Measurements from ENCODE around the gene HMGCR. TPM values are rescaled to one million over a fixed set of nuclear protein-coding genes. Genes with fewer than 3 reads are reported as not detected.
"Not testable (repeated sequence)": the region's sequence is repeated elsewhere in the genome, so short reads cannot be mapped to it uniquely, and the experiment has no call there.

Gene HMGCR
- total and polyA plus RNA-seq, 9 of the 15 experiments (the other 6 are each of a cell fraction or from before 2014, with no cell fraction given) = 29.5 to 155 (median 61.5) TPM

DNA sequence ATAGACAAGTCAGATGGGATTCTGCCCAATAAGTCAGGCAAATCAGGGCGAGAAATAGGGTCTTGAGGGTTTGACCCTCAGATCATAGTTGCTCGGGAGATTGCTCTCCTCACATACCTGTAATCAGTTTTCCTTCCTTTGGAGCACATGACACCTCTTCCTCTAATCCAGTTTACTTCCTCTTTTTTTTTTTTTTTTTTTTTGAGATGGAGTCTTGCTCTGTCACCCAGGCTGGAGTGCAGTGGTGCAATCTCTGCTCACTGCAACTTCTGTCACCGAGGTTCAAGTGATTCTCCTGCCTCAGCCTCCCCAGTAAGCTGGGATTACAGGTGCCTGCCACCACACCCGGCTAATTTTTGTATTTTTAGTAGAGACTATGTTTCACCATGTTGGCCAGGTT, 17.9 kb upstream of the HMGCR start:
- peak; percentile 39; the same call in 1 of the 3 replicates for ATAC-seq
- FAIRE-seq; in situ Hi-C loops (cut with MboI); H3K36me3 ChIP-seq (ENCODE audit: control insufficient read depth, insufficient read depth, low read length); H2AFZ ChIP-seq (ENCODE audit: low read depth, low read length); H3K4me3 ChIP-seq; BruUV-seq (replicated peaks); H3K79me2 ChIP-seq (ENCODE audit: control insufficient read depth, insufficient read depth, low read length); H3K9me3 ChIP-seq (replicated peaks; ENCODE audit: control insufficient read depth, insufficient read depth, low read depth, low read length); H3K9ac ChIP-seq (ENCODE audit: insufficient read depth in 1 of 2, low read depth in 2 of 2, low read length in 2 of 2); H3K27ac ChIP-seq (ENCODE audit: extremely low read depth, low read depth, low read length); DNase-seq (ENCODE audit: extremely low read depth in 1 of 4, low spot score in 3 of 4); H4K20me1 ChIP-seq (replicated peaks; ENCODE audit: control insufficient read depth, insufficient read depth, low read length); H3K27me3 ChIP-seq (ENCODE audit: control insufficient read depth in 2 of 2, insufficient read depth in 2 of 2, low read length in 2 of 2); H3K9me1 ChIP-seq (ENCODE audit: control insufficient read depth, insufficient read depth, low read length); H3K4me2 ChIP-seq (ENCODE audit: insufficient read depth, low read length); intact Hi-C loops (cut with micrococcal nuclease); CTCF ChIA-PET (ENCODE audit: low intra/inter-chr PET ratio); TF ChIP-seq CEBPG (CRISPR knock-in tag; IDR thresholded peaks at IDR 0.05): not testable (repeated sequence)
- H3K4me1 ChIP-seq (replicated peaks in 1 of 2; ENCODE audit: control insufficient read depth in 2 of 2, insufficient read depth in 2 of 2, low read length in 2 of 2) = peaks cover 4 to 15% of the 10 kb centered on the region in 2 experiments; a peak in 4 of 5 replicates
- 7% methylated on average over 4 of the region's 4 CpGs for WGBS (ENCODE audit: insufficient coverage, low coverage, missing lambda C conversion rate)
- POLR2A ChIA-PET = interaction anchor here (1.0 to 2.0 kb wide), 3 partner anchors 10 to 18 kb away, joined by 3 to 6 read pairs (median 3); partner anchors contain the start of gene HMGCR
- TF ChIP-seq CEBPB (tag; IDR thresholded peaks at IDR 0.05) = peak; percentile 51; the same call in 1 of the 2 replicates
- peak; percentile 53; the same call in 1 of the 2 replicates for TF ChIP-seq SMARCE1 (IDR thresholded peaks at IDR 0.05)
- TF ChIP-seq ARID1B (IDR thresholded peaks at IDR 0.05) = 0 out of 2 replicates have a peak, but pooled peaks have one; percentile 11
- TF ChIP-seq ZNF384 (IDR thresholded peaks at IDR 0.05; ENCODE audit: low read depth, low read length) = peak; percentile 84
- 0 out of 2 replicates have a peak, but pooled peaks have one; percentile 19 for TF ChIP-seq SMARCA4 (IDR thresholded peaks at IDR 0.05)
- peak; percentile 54; the same call in 1 of the 2 replicates for TF ChIP-seq ZEB2 (IDR thresholded peaks at IDR 0.05)
- TF ChIP-seq SPI1 (IDR thresholded peaks at IDR 0.05; ENCODE audit: borderline replicate concordance, low read depth, low read length) = peak; percentile 67; the same call in 1 of the 2 replicates
- TF ChIP-seq RCOR1 (IDR thresholded peaks at IDR 0.05; ENCODE audit: borderline replicate concordance in 1 of 2, low read depth in 2 of 2, low read length in 2 of 2) = peak in 1 of 2 experiments; percentile 46; a peak in 1 of 4 replicates
- TF ChIP-seq CEBPG (tag; conservative IDR thresholded peaks at IDR 0.05 in 1 of 2, IDR thresholded peaks at IDR 0.05 in 1 of 2) = peak in 1 of 2 experiments; percentile 58; a peak in 2 of 4 replicates
- peak; percentile 27; the same call in 1 of the 2 replicates for TF ChIP-seq L3MBTL2 (IDR thresholded peaks at IDR 0.05)

All from K562 (cell line).